Mesendoderm (in vitro differentiated cells): Measurements from ENCODE around the gene ITPR3.

Source experiments
- DNase-seq: peaks from one replicate; pipeline ENCODE4 v3.0.0; 2013
- H2AK5ac ChIP-seq: 2 replicates; pipeline ENCODE4 v1.6.1; 2013; ENCODE audit warnings: low read length, inconsistent platforms
- H2BK120ac ChIP-seq: 2 replicates; pipeline ENCODE4 v1.6.1; 2013; ENCODE audit warnings: low read depth, mild to moderate bottlenecking, low read length, moderate library complexity, mixed read lengths
- H2BK15ac ChIP-seq: replicated peaks from 2 replicates; pipeline ENCODE4 v1.6.1; 2013; ENCODE audit warnings: low read depth, mild to moderate bottlenecking, moderate library complexity
- H2BK5ac ChIP-seq: 2 replicates; pipeline ENCODE4 v1.6.1; 2013; ENCODE audit warnings: low read length, inconsistent platforms
- H3K18ac ChIP-seq: 2 replicates; pipeline ENCODE4 v1.6.1; 2013; ENCODE audit warnings: mild to moderate bottlenecking, low read length, mixed read lengths
- H3K23ac ChIP-seq: one replicate; pipeline ENCODE4 v1.6.1; 2013; ENCODE audit warnings: low read length
- H3K27ac ChIP-seq: 2 replicates; pipeline ENCODE4 v1.5.1; 2013; ENCODE audit warnings: low read depth, mild to moderate bottlenecking, inconsistent platforms, low read length, moderate library complexity
- H3K27me3 ChIP-seq: 2 replicates; pipeline ENCODE4 v1.6.1; 2013; ENCODE audit warnings: low read length, control low read depth, mild to moderate bottlenecking, inconsistent platforms; ENCODE audit not compliant: insufficient read depth, poor library complexity
- H3K36me3 ChIP-seq: 2 replicates; pipeline ENCODE4 v1.6.1; 2013; ENCODE audit warnings: low read length, inconsistent platforms; ENCODE audit not compliant: control insufficient read depth, insufficient read depth
- H3K4ac ChIP-seq: one replicate; pipeline ENCODE4 v1.6.1; 2013; ENCODE audit warnings: low read depth, mild to moderate bottlenecking, low read length, moderate library complexity
- H3K4me1 ChIP-seq: 2 replicates; pipeline ENCODE4 v1.6.1; 2013; ENCODE audit warnings: low read depth, low read length, inconsistent platforms; ENCODE audit not compliant: control insufficient read depth
- H3K4me2 ChIP-seq: 2 replicates; pipeline ENCODE4 v1.6.1; 2013; ENCODE audit warnings: low read length
- H3K4me3 ChIP-seq: 2 replicates; pipeline ENCODE4 v1.5.1; 2013; ENCODE audit warnings: mild to moderate bottlenecking, low read length
- H3K56ac ChIP-seq: one replicate; pipeline ENCODE4 v1.6.1; 2013; ENCODE audit warnings: low read length
- H3K79me1 ChIP-seq: 2 replicates; pipeline ENCODE4 v1.6.1; 2013; ENCODE audit warnings: low read length, inconsistent platforms
- H3K79me2 ChIP-seq: 2 replicates; pipeline ENCODE4 v1.6.1; 2013; ENCODE audit warnings: mild to moderate bottlenecking, low read length; ENCODE audit not compliant: control insufficient read depth, insufficient read depth
- H3K9ac ChIP-seq: 2 replicates; pipeline ENCODE4 v1.6.1; 2013; ENCODE audit warnings: low read length, inconsistent platforms
- H4K5ac ChIP-seq: one replicate; pipeline ENCODE4 v1.6.1; 2013; ENCODE audit warnings: low read length
- H4K8ac ChIP-seq: one replicate; pipeline ENCODE4 v1.6.1; 2013; ENCODE audit warnings: low read depth, mild to moderate bottlenecking, control low read depth, low read length, moderate library complexity
- WGBS: extraction: QIAGEN DNeasy Blood & Tissue Kit; methylation state at CpG from one replicate; pipeline ENCODE4 v1.1.7; 2013; ENCODE audit warnings: low lambda C conversion rate, missing lambda C conversion rate; ENCODE audit not compliant: insufficient coverage; ENCODE audit errors: extremely low coverage; 5-methylcytosine and 5-hydroxymethylcytosine counted together

The ITPR3 gene

GRCh38 chr6:33716379-33716778 is 95.3 kb downstream of the ITPR3 start:
- WGBS, result no CpG with 5 or more reads among the region's 7 CpGs

GRCh38 chr6:33716890-33717632 is 95.9 kb downstream of the ITPR3 start:
- no peaks in the 10 kb centered on the region for H3K79me1 ChIP-seq
- no peak overlapping the region for H2BK15ac ChIP-seq
- H2AK5ac ChIP-seq, result no peak overlapping the region
- H3K18ac ChIP-seq, result no peak overlapping the region
- no peak overlapping the region for H4K8ac ChIP-seq
- H3K79me2 ChIP-seq, result no peaks in the 10 kb centered on the region
- H3K4me2 ChIP-seq, result no peak overlapping the region
- H3K4ac ChIP-seq, result no peak overlapping the region
- H3K4me1 ChIP-seq, result no peaks in the 10 kb centered on the region
- H3K36me3 ChIP-seq, result no peaks in the 10 kb centered on the region
- no peak overlapping the region for H3K56ac ChIP-seq
- peak; percentile 65 for DNase-seq
- no peak overlapping the region for H3K23ac ChIP-seq
- H3K9ac ChIP-seq, result no peak overlapping the region
- no peak overlapping the region for H2BK5ac ChIP-seq
- no peak overlapping the region for H2BK120ac ChIP-seq
- H3K27me3 ChIP-seq, result no peaks in the 10 kb centered on the region
- no peak overlapping the region for H3K4me3 ChIP-seq
- no peak overlapping the region for H4K5ac ChIP-seq
- WGBS, result no CpG with 5 or more reads among the region's 8 CpGs
- no peak overlapping the region for H3K27ac ChIP-seq

More at GRCh38 chr6:33716379-33716778, 95.3 kb downstream of the ITPR3 start:
- Histone ChIP-seq H3K79me1 (no peaks in the 10 kb centered on the region), H3K9ac (no peak overlapping the region), H3K36me3 (no peaks in the 10 kb centered on the region), H3K4ac (no peak overlapping the region), H3K4me3 (no peak overlapping the region), H3K27me3 (no peaks in the 10 kb centered on the region), H2BK5ac (no peak overlapping the region), H2AK5ac (no peak overlapping the region), H3K4me2 (no peak overlapping the region), H2BK15ac (no peak overlapping the region), H3K23ac (no peak overlapping the region), H4K5ac (no peak overlapping the region), H3K27ac (no peak overlapping the region), H4K8ac (no peak overlapping the region), H3K79me2 (no peaks in the 10 kb centered on the region), H2BK120ac (no peak overlapping the region), H3K18ac (no peak overlapping the region), H3K56ac (no peak overlapping the region), H3K4me1 (no peaks in the 10 kb centered on the region)
- DNase-seq, result peak; percentile 69

DNA sequence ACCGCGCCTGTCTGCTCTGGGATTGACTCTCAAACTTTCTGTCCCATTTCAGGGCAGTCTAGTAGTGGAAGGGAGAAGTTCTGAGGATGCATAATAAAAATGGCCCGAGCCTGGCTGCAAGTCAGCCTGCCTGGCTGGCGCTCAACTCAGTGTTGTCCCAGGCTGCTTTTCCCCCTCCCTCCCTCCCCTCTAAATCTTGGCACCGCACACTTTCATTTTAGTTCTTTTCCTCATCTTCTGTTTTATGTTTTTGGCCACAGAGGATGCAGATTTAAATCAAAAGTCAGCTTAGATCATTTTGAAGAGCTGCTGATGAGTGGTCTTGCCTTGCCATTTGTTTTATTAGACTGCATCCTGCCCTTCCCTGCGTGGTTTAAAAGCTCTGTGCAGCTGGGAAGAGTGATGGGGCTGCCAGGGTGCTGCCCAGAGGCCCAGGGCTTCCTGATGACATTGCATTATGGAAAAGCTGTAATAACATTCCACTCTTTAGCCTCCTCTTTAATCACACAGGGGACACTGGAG is 96.9 kb downstream of the ITPR3 start:
- no CpG with 5 or more reads among the region's 6 CpGs for WGBS
- Histone ChIP-seq H2BK5ac (no peak overlapping the region), H3K4me1 (no peaks in the 10 kb centered on the region), H4K8ac (no peak overlapping the region), H3K27me3 (no peaks in the 10 kb centered on the region), H4K5ac (no peak overlapping the region), H3K79me1 (no peaks in the 10 kb centered on the region), H2BK120ac (no peak overlapping the region), H3K4me2 (no peak overlapping the region), H3K4ac (no peak overlapping the region), H3K36me3 (no peaks in the 10 kb centered on the region), H3K18ac (no peak overlapping the region), H3K4me3 (no peak overlapping the region), H3K56ac (no peak overlapping the region), H3K23ac (no peak overlapping the region), H3K9ac (no peak overlapping the region), H2AK5ac (no peak overlapping the region), H3K27ac (no peak overlapping the region), H2BK15ac (no peak overlapping the region), H3K79me2 (no peaks in the 10 kb centered on the region)
- no peak for DNase-seq

DNA sequence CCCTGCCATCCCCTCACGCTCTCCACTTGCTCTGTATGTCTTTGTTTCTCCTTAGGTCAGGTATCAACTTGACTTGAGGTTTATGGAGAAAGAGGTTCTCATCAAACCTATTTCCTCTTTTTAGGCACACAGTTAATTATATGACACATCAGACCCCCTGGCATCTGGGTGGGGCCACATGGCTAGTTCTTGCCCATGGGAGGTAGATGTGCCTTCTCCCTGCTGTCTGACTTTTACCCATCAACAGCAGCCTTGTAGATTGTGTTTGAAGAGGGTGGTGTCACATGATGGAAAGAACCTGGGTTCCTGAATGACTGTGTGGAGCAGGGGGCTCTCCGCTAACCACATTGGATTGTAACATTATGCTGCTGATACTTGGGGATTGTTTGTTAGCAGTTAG is 97.6 kb downstream of the ITPR3 start:
- no peak for DNase-seq

DNA sequence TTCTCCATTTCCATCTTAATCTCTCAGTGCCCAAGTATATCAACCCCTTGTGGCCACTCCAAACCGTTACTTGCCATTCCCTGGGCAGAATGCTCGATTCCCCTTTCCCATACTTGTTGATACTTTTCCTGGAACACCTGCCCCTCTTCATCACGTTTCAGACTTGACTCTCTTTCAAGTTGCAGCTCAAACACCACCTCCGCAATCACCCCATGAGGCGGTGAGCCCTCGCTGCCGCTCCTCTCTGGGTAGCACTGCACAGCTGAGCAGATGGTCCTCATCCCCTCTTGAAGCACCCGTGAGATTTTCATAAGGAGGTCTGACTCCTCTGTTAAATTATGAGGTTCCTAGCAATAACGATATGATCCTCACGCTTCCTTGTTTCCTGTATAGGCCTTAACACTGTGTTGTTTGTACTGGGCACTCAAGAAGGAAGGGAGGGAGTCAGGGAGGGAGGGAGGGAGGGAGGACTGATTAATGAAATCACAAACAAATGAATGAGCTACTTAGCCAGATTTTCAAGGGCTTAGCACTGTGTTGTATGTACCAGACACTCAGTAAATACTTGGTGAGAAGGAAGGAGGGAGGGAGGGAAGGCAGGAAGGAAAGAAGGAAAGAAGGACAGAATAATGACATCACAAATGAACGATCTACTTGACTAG is 98.3 kb downstream of the ITPR3 start:
- Histone ChIP-seq H3K36me3 (no peaks in the 10 kb centered on the region), H3K23ac (no peak overlapping the region), H3K18ac (no peak overlapping the region), H4K8ac (no peak overlapping the region), H4K5ac (no peak overlapping the region), H2BK15ac (no peak overlapping the region), H2BK120ac (no peak overlapping the region), H3K4ac (no peak overlapping the region), H3K27ac (no peak overlapping the region), H3K4me3 (no peak overlapping the region), H2AK5ac (no peak overlapping the region), H3K27me3 (no peaks in the 10 kb centered on the region), H3K79me2 (no peaks in the 10 kb centered on the region), H2BK5ac (no peak overlapping the region), H3K56ac (no peak overlapping the region), H3K9ac (no peak overlapping the region), H3K79me1 (no peaks in the 10 kb centered on the region), H3K4me2 (no peak overlapping the region), H3K4me1 (no peaks in the 10 kb centered on the region)
- no peak for DNase-seq
- no CpG with 5 or more reads among the region's 11 CpGs for WGBS

More for the DNA sequence above, 97.6 kb downstream of the ITPR3 start:
- Histone ChIP-seq H3K4me1 (no peaks in the 10 kb centered on the region), H2BK120ac (no peak overlapping the region), H3K27me3 (no peaks in the 10 kb centered on the region), H2BK15ac (no peak overlapping the region), H4K5ac (no peak overlapping the region), H4K8ac (no peak overlapping the region), H3K79me2 (no peaks in the 10 kb centered on the region), H3K79me1 (no peaks in the 10 kb centered on the region), H2BK5ac (no peak overlapping the region), H3K9ac (no peak overlapping the region), H3K4ac (no peak overlapping the region), H3K18ac (no peak overlapping the region), H3K4me3 (no peak overlapping the region), H3K36me3 (no peaks in the 10 kb centered on the region), H3K4me2 (no peak overlapping the region), H2AK5ac (no peak overlapping the region), H3K27ac (no peak overlapping the region), H3K23ac (no peak overlapping the region), H3K56ac (no peak overlapping the region)
- WGBS, result no CpG with 5 or more reads among the region's 2 CpGs
